HEK293T (cell line): ENCODE results near the gene GAD1.

Experiments used
- CTCF ChIA-PET: fragments of 350-600 bp; formaldehyde crosslinking; extraction: SDS; loops from one replicate; lab custom pipeline; 2021; ENCODE audit warnings: antibody characterized with exemption, inconsistent platforms; lab: Yijun Ruan, JAX
- POLR2A ChIA-PET: fragments of 350-600 bp; formaldehyde crosslinking; extraction: SDS; loops from one replicate; lab custom pipeline; 2020; ENCODE audit warnings: antibody characterized with exemption, inconsistent platforms; lab: Yijun Ruan, JAX
- DNase-seq: peaks from one replicate; pipeline ENCODE4 v3.0.0; 2012; ENCODE audit warnings: mixed read lengths; ENCODE audit errors: extremely low spot score
- ARNT ChIP-seq: fragments of 450-650 bp; IDR thresholded peaks from 2 replicates; pipeline ENCODE4 v1.6.1; 2017; ENCODE audit warnings: mild to moderate bottlenecking
- BHLHE40 ChIP-seq: fragments of 450-650 bp; IDR thresholded peaks from 2 replicates; pipeline ENCODE4 v1.6.1; 2016; ENCODE audit warnings: mild to moderate bottlenecking, moderate library complexity, borderline replicate concordance
- CTBP1 ChIP-seq: fragments of 450-650 bp; IDR thresholded peaks from 2 replicates; pipeline ENCODE4 v1.6.1; 2016; ENCODE audit warnings: borderline replicate concordance
- ELF4 ChIP-seq: fragments of 450-650 bp; IDR thresholded peaks from 2 replicates; pipeline ENCODE4 v1.6.1; 2017; ENCODE audit warnings: antibody characterized with exemption
- FOXA1 ChIP-seq: fragments of 450-650 bp; IDR thresholded peaks from 2 replicates; pipeline ENCODE4 v1.6.1; 2016; ENCODE audit warnings: mild to moderate bottlenecking
- FOXK2 ChIP-seq: fragments of 450-650 bp; IDR thresholded peaks from 2 replicates; pipeline ENCODE4 v1.6.1; 2016; ENCODE audit warnings: mild to moderate bottlenecking
- FOXM1 ChIP-seq: fragments of 450-650 bp; IDR thresholded peaks from 2 replicates; pipeline ENCODE4 v1.6.1; 2017; ENCODE audit warnings: mild to moderate bottlenecking, borderline replicate concordance
- HDGF ChIP-seq: fragments of 450-650 bp; IDR thresholded peaks from 2 replicates; pipeline ENCODE4 v1.6.1; 2017; ENCODE audit warnings: antibody characterized with exemption, borderline replicate concordance
- L3MBTL2 ChIP-seq: fragments of 450-650 bp; conservative IDR thresholded peaks from 2 replicates; pipeline ENCODE4 v1.6.1; 2016; ENCODE audit warnings: mild to moderate bottlenecking
- LEF1 ChIP-seq: fragments of 450-650 bp; IDR thresholded peaks from 2 replicates; pipeline ENCODE4 v1.6.1; 2017; ENCODE audit warnings: mild to moderate bottlenecking, borderline replicate concordance
- NFRKB ChIP-seq: fragments of 450-650 bp; IDR thresholded peaks from 2 replicates; pipeline ENCODE4 v1.6.1; 2016; ENCODE audit warnings: mild to moderate bottlenecking, moderate library complexity
- SP1 ChIP-seq: fragments of 450-650 bp; IDR thresholded peaks from 2 replicates; pipeline ENCODE4 v1.6.1; 2017
- SUZ12 ChIP-seq: fragments of 450-650 bp; IDR thresholded peaks from 2 replicates; pipeline ENCODE4 v1.6.1; 2016; ENCODE audit warnings: mild to moderate bottlenecking
- TARDBP ChIP-seq: fragments of 450-650 bp; IDR thresholded peaks from 2 replicates; pipeline ENCODE4 v1.6.1; 2016
- ZNF384 ChIP-seq: fragments of 450-650 bp; IDR thresholded peaks from 2 replicates; pipeline ENCODE4 v1.6.1; 2016
- TF ChIP-seq, protein P1 (sequence below): fragments of 450-650 bp; IDR thresholded peaks from 2 replicates; pipeline ENCODE4 v1.6.1; 2016

GAD1 gene

DNA sequence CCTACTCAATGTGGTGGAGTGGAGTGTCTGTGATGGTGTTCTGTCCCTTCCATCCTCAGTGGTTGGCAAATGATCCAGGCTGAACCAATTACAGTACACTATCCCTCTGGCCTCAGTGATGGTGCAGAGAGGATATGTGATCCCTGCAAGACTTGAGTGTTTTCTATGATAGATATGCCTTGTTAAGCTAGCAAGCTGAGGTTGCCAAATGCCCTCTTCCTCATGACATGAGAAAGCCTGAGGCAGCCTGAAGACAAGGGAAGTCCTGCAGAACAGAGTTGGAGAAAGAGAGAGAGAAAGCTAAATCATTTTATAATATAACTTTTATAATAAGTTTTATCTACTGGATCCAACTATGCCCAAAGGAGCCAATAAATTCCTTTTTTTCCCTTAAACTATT lies 70.8 kb downstream of the GAD1 start:
- ChIA-PET POLR2A (no interaction called here), CTCF (interaction anchor here (1.3 kb wide), 1 partner anchor 14 kb away, joined by 4 read pairs; no protein-coding TSS in a partner anchor)
- TF ChIP-seq SUZ12 (no peak), L3MBTL2 (no peak), ELF4 (no peak), CTBP1 (no peak), FOXK2 (no peak), HDGF (no peak), LEF1 (no peak), BHLHE40 (no peak), TARDBP (no peak), SP1 (no peak), ARNT (no peak), NFRKB (no peak), FOXM1 (no peak), ZNF384 (no peak), FOXA1 (no peak)
- TF ChIP-seq, protein P1, sequence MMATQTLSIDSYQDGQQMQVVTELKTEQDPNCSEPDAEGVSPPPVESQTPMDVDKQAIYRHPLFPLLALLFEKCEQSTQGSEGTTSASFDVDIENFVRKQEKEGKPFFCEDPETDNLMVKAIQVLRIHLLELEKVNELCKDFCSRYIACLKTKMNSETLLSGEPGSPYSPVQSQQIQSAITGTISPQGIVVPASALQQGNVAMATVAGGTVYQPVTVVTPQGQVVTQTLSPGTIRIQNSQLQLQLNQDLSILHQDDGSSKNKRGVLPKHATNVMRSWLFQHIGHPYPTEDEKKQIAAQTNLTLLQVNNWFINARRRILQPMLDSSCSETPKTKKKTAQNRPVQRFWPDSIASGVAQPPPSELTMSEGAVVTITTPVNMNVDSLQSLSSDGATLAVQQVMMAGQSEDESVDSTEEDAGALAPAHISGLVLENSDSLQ: no peak
- DNase-seq: no peak

DNA sequence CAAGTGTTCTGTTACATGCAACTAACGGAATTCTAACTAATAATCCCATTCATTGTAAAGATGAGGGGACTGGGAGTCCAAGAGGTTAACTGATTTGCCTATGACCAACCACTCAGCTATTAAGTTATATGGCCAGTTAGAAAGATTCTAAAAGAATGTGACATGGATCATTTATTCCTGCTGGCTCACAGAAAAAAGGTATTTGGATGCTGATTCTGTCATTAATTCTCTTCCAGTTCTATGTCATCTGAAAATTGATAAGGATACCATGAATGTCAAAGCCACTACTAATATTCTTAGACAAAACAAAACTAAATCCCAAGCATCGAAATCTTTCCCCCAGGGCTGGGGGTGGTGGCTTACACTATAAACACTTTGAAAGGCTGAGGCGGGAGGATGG lies 71.2 kb downstream of the GAD1 start:
- CTCF ChIA-PET: interaction anchor here (1.3 kb wide), 1 partner anchor 15 kb away, joined by 4 read pairs; no protein-coding TSS in a partner anchor
- POLR2A ChIA-PET: no interaction called here
- DNase-seq: no peak
- no peak for TF ChIP-seq ZNF384

DNA sequence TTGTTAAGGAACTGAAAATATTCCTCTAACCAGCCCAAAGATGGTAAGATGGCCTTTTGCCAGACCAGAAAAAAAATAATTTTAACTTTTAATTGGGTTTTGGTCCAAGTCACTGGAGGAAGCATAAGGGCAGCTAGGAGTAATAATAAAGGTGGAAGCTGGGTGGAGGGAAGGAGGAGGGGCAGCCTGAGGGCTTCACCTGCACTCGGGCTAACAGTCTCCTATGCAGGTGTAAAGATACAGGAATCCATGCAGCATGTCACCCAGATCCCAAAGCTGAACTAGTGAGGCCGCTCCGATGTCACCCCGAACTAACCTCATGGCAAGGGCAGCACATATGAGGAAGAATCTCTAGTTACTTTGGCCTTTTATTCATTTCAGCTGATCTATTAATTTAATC lies 75.2 kb downstream of the GAD1 start:
- CTCF ChIA-PET: interaction anchor here (0.7 to 1.5 kb wide), 2 partner anchors 19 to 113 kb away, joined by 4 to 5 read pairs; no protein-coding TSS in a partner anchor
- no peak for DNase-seq
- TF ChIP-seq ELF4: no peak
- no peak for TF ChIP-seq ARNT
- TF ChIP-seq NFRKB: no peak
- TF ChIP-seq BHLHE40: no peak
- TF ChIP-seq, protein P1: no peak
- no peak for TF ChIP-seq FOXK2
- no peak for TF ChIP-seq FOXM1
- TF ChIP-seq L3MBTL2: no peak
- TF ChIP-seq LEF1: no peak
- TF ChIP-seq SP1: no peak
- TF ChIP-seq FOXA1: no peak
- no peak for TF ChIP-seq CTBP1
- TF ChIP-seq HDGF: no peak
- TF ChIP-seq ZNF384: no peak
- no peak for TF ChIP-seq TARDBP
- TF ChIP-seq SUZ12: no peak
- POLR2A ChIA-PET: no interaction called here

DNA sequence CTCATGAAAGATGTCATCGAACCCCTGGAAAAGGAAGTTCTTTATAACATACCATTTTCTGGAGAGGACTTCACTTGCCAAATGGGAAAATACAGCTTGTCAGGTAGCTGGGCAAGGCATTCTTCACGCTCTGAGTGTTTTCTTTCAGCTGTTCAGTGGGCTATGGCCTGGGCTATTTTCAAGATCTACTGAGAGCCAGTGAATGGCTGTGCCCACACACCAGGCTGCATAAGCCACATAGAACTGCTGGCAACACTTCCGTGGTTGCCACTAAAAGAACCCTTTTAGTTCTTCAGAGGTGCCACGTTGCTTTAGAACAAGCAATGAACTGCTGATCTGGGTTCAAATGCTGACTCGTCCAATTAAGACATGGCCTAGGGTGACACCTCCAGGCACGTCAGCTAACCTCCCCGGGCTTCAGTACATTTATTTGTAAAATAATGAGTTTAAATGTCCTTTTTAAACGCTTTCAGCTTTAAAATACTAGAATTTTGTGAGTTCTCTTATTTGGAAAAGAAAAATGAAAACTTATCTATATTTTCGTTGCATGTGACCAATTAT lies 75.8 kb downstream of the GAD1 start:
- POLR2A ChIA-PET: no interaction called here
- CTCF ChIA-PET: no interaction called here
- TF ChIP-seq SUZ12 (no peak), LEF1 (no peak), SP1 (no peak), ZNF384 (no peak), BHLHE40 (no peak), FOXA1 (no peak), CTBP1 (no peak), FOXM1 (no peak), L3MBTL2 (no peak), FOXK2 (no peak), NFRKB (no peak), ARNT (no peak), HDGF (no peak)
- TF ChIP-seq, protein P1: no peak
- no peak for DNase-seq

DNA sequence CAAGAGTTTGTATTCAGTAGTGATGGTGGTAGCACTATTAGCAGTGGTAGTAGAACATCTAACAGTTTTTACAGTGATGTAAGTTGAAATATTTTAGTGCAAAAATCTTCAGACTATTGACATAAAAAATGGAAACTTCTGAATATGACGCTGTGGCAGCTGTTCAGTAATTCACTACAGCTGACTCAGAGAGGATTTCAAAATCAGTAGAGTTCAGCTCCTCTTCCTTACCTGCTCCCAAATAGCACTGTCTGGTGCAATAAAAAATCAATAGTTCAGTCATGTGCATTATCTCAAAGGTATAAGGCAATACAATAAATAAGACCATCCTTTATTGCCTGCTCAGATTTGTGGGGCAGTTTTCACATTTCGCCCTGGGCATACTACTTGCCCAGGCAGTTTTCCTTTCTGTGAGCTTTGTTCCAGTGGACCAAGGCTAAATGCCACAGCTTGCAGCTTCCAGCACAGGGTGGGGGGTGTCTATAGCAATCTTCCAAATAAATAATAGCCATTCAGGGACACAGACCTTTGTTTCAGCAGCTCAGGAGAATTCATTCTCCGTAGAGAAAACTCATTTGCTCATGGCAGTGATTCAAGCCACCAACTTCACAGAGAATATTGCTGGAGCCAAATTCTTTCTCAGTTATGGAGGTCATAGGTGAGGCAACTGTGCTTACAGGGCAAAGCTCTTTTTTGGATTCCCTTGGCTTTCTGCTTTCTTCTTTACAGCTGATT lies 78.5 kb downstream of the GAD1 start:
- ChIA-PET CTCF (interaction anchor here (0.5 to 1.5 kb wide), 2 partner anchors 17 to 33 kb away, joined by 3 to 4 read pairs; no protein-coding TSS in a partner anchor), POLR2A (no interaction called here)
- TF ChIP-seq NFRKB: no peak
- TF ChIP-seq CTBP1: no peak
- no peak for TF ChIP-seq L3MBTL2
- no peak for TF ChIP-seq ARNT
- no peak for TF ChIP-seq TARDBP
- no peak for TF ChIP-seq LEF1
- no peak for TF ChIP-seq ELF4
- TF ChIP-seq HDGF: no peak
- TF ChIP-seq FOXA1: no peak
- TF ChIP-seq SUZ12: no peak
- no peak for TF ChIP-seq ZNF384
- TF ChIP-seq BHLHE40: no peak
- TF ChIP-seq FOXM1: no peak
- no peak for TF ChIP-seq SP1
- TF ChIP-seq FOXK2: no peak
- TF ChIP-seq, protein P1: no peak
- DNase-seq: no peak
